Heart right ventricle (tissue), 16 donors: ENCODE data around the gene CNKSR1. TPM values are rescaled to one million over a fixed set of nuclear protein-coding genes. Genes with fewer than 3 reads are reported as not detected.
A peak's percentile ranks its signal among the peaks of the same experiment; 100 is the strongest.

Experiments used
- ATAC-seq, 8 donors: fragments of 200-7000 bp; cut with Tn5 transposase; one replicate each; pipeline ENCODE4 v1.9.1; 2020; ENCODE audit warnings: mild to moderate bottlenecking in 8 of 8, moderate library complexity in 8 of 8, moderate number of reproducible peaks in 1 of 8
- DNase-seq, 2 donors: peaks; one replicate each; pipeline ENCODE4 v3.0.0-alpha.2; 2020
- H3K27ac ChIP-seq, 10 donors: fragments of 200-600 bp; sonication (generic) in 2 of 10; one replicate each; pipeline versions ENCODE4 v1.5.0 to v1.8.0; 2020 to 2022; ENCODE audit warnings: mild to moderate bottlenecking in 3 of 10
- H3K27me3 ChIP-seq, 7 donors: fragments of 200-600 bp; one replicate each; pipeline ENCODE4 v1.8.0; 2021 to 2022; ENCODE audit warnings: mild to moderate bottlenecking in 2 of 7
- H3K36me3 ChIP-seq, 9 donors: fragments of 200-600 bp; sonication (generic) in 1 of 9; one replicate each; pipeline versions ENCODE4 v1.5.0 to v1.8.0; 2020 to 2022; ENCODE audit warnings: mild to moderate bottlenecking in 2 of 9
- H3K4me1 ChIP-seq, 9 donors: fragments of 200-600 bp; sonication (generic) in 1 of 9; one replicate each; pipeline versions ENCODE4 v1.5.0 to v1.8.0; 2020 to 2022; ENCODE audit warnings: mild to moderate bottlenecking in 4 of 9
- H3K4me3 ChIP-seq, 10 donors: fragments of 200-600 bp; sonication (generic) in 2 of 10; one replicate each; pipeline versions ENCODE4 v1.5.0 to v1.8.0; 2020 to 2022; ENCODE audit warnings: mild to moderate bottlenecking in 7 of 10, moderate library complexity in 2 of 10
- H3K9me3 ChIP-seq, 11 donors: fragments of 200-600 bp in 10 of 11; sonication (generic) in 2 of 11; one replicate each; pipeline versions ENCODE4 v1.5.0 to v1.8.0; 2013 to 2022; ENCODE audit warnings: mild to moderate bottlenecking in 2 of 11, control low read depth in 1 of 11, moderate library complexity in 1 of 11
- CTCF ChIP-seq, 9 donors: fragments of 200-600 bp; sonication (generic) in 2 of 9; IDR thresholded peaks; one replicate each; pipeline versions ENCODE4 v1.5.0 to v1.8.0; 2021 to 2022; ENCODE audit warnings: antibody characterized with exemption in 9 of 9, mild to moderate bottlenecking in 5 of 9, moderate library complexity in 1 of 9
- WGBS, 2 donors: extraction: QIAGEN DNeasy Blood & Tissue Kit; methylation state at CpG; one replicate each; pipeline ENCODE4 v1.1.7; 2013; ENCODE audit warnings: inconsistent platforms in 1 of 2; 5-methylcytosine and 5-hydroxymethylcytosine counted together
- intact Hi-C, 10 donors: fragments of 100-400 bp; cut with DNase I; formaldehyde crosslinking; loops; one replicate each; pipeline versions ENCODE4 v1.11.1 to v1.14.2; 2022
- polyA plus RNA-seq, 2 donors: library from polyadenylated mRNA; stranded (reverse); fragments of 200-250 nt; gene quantifications; one replicate each; pipeline ENCODE4 v1.2.3, GENCODE V29; 2013
- total RNA-seq, 10 donors: library from RNA; stranded (reverse); fragmentation: NEBNext Ultra II Directional in 3 of 10; extraction: Animal tissue kit (Norgen Biotek cat#: 25700) in 3 of 10; gene quantifications; one replicate each; pipeline versions ENCODE4 v1.2.1 to v1.2.4, GENCODE V29; 2021 to 2023
- donor health status: Arrhythmogenic right ventricular cardiomyopathy.
- donor health status: ischemic (EF 13 %, LVEDD 7.1; RV severe dilation, severe dysfunction).
- donor health status: healthy with polysubstance abuse.
- donor health status: DM: no; HTN: yes; CAD: no.
- donor health status: DM: no; HTN: no; CAD: no.
- donor health status: ischemic (EF 25% LVEDD 6.9; RV normal size, moderate dysfunction).
- donor health status: ischemic (EF 25% LVEDD 5.7; RV mildly dilated, moderate dysfunction).
- donor health status: healthy.
- donor health status: DM: yes; HTN: yes; CAD: no.
- donor health status: Ischemic cardiomyopathy.
- donor health status: ischemic (EF 35%, LVEDD 5.7; RV mildly dilated, moderate dysfunction).
- donor health status: nonischemic (EF 11% LVEDD 7.7; RV severe dilation, severe dysfunction).
- donor health status: DM: yes; HTN: yes; CAD: no.
- donor health status: PGD.
- donor health status: ischemic (EF 29% LVEDD 5.4; RV normal size, mild dysfunction).
- donor health status: nonischemic (EF 23%, LVEDD 6.1; RV moderate dilation, normal function).

Gene CNKSR1
- total and polyA plus RNA-seq, 12 donors, result 0.84 to 6.3 (median 2.1) TPM

DNA sequence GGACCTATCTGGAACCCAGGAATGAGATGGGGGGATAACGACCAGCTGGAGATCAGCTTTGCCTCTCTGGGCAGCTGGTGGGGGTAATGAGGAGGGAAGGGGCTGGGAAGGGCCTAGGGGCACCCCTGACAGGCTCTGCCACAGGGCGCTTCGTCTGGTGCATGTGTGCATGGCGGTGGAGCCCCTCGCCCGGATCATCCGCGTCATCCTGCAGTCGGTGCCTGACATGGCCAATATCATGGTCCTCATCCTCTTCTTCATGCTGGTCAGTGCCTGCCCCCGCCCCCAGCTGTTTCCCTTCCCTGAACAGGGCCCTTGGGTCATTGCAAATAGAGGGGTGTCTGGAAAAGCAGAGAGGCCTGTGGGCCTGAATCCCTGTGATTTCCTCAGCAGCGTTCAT lies 20.5 kb downstream of the CNKSR1 start:
- Histone ChIP-seq H3K4me1 (peaks cover 0 to 12% (median 0%) of the 10 kb centered on the region in 9 donors), H3K27me3 (peaks cover 0 to 10% (median 0%) of the 10 kb centered on the region in 7 donors), H3K9me3 (no peaks in the 10 kb centered on the region), H3K4me3 (no peak overlapping the region), H3K27ac (no peak overlapping the region), H3K36me3 (no peaks in the 10 kb centered on the region)
- ATAC-seq (no peak), DNase-seq (no peak)
- WGBS, 2 donors, result 87 to 90% methylated on average over 11 of the region's 11 CpGs
- intact Hi-C loops, result no loop called here
- no peak for TF ChIP-seq CTCF (IDR thresholded peaks at IDR 0.05)

DNA sequence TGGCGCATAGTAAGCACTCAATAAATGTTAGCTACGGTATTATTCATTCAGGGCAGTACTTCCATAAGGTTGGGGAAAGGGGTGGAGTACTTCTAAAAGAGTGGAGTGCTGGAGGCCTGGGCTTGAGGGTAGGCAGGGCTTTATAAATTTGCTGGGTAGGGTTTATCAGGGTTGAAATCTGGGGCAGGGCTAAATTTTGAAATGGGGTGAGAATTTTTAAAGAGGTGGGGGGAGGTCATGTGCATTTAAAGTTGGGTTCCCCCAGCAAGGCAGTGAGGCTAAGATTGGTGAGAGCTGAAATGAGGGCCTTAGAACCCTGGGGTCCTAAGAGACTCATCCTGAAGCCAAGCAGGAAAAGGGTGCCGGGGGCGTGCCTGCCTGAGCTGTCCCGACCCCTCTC lies 23.1 kb downstream of the CNKSR1 start:
- no peak overlapping the region for H3K27ac ChIP-seq
- DNase-seq (no peak), ATAC-seq (no peak)
- H3K4me1 ChIP-seq, result peaks cover 0 to 12% (median 0%) of the 10 kb centered on the region in 9 donors
- no peak for TF ChIP-seq CTCF (IDR thresholded peaks at IDR 0.05)
- intact Hi-C loops, result no loop called here
- WGBS, 2 donors, result 78 to 83% methylated on average over 5 of the region's 5 CpGs
- no peaks in the 10 kb centered on the region for H3K36me3 ChIP-seq
- H3K9me3 ChIP-seq, result no peaks in the 10 kb centered on the region
- H3K27me3 ChIP-seq, result peaks cover 0 to 10% (median 0%) of the 10 kb centered on the region in 7 donors
- H3K4me3 ChIP-seq, result no peak overlapping the region

DNA sequence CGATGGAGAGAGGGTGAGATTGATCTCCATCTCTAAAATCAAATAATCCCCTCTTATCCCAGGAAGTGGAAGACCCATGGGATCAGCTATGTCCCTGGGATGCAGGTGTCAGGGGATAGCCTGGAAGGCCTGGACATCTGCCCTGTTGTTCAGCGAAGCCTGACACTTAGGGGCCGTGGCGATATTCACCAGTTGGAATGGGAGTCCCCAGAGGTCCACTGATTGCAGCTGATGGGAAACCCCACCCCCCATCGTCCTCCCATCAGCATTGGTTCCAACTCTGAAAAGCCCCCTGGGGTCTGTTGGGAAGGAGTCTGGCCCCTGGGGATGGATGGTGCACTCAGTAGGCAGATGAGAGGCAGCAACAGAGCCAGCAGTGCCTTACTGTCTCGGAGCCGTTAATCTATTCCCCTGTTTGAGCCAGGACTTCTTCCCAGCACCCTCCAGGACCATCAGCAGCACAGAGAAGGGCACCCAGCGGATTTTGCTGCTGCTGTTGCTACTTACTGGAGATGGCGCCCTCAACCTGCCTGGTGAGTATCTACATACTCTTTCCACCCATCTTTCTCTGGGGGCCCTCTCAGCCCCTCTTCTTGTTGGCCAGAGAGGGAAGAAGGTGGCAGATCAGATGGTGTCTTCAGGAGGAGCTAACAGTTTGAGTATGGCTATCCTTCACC lies 26.5 kb downstream of the CNKSR1 start:
- WGBS, 2 donors, result 71 to 82% methylated on average over 9 of the region's 9 CpGs
- H3K4me3 ChIP-seq, result no peak overlapping the region
- DNase-seq (no peak), ATAC-seq (no peak)
- no peak for TF ChIP-seq CTCF (IDR thresholded peaks at IDR 0.05)
- H3K4me1 ChIP-seq, result peaks cover 0 to 12% (median 0%) of the 10 kb centered on the region in 9 donors
- H3K27me3 ChIP-seq, result no peaks in the 10 kb centered on the region
- intact Hi-C loops, result no loop called here
- H3K36me3 ChIP-seq, result no peaks in the 10 kb centered on the region
- no peak overlapping the region for H3K27ac ChIP-seq
- H3K9me3 ChIP-seq, result no peaks in the 10 kb centered on the region

DNA sequence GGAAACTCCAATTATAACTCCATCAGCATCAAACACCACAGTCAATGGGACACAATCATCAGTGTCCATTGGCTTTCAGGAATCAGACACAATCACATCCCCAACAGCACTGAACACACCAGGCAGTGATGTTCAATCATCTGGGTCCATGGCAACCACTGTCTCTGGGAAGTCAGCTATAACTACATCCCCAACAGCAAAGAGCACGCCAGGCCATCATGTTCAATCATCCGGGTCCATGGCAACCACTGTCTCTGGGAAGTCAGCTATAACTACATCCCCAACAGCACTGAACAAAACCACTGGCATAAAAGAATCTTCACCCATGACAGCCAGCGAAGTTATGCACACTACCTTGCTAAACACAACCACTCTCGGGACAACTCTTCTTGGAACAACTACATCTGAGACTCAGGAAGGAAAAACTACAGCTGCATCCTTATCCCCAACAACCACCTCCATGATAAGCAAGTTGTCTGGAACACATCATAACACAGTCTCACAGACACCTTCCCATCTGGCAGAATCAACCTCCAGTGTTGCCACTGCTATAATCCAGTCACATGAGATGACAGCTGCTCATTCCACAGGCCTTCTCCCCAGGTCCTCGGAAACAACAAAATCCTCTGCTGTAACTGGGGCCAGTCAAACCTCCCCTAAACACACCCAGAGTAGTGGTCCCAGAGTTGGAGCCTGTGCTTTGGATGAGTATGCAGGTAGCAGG lies 33.0 kb downstream of the CNKSR1 start:
- no peaks in the 10 kb centered on the region for H3K36me3 ChIP-seq
- intact Hi-C loops, result no loop called here
- WGBS, 2 donors, result 58 to 60% methylated on average over 5 of the region's 5 CpGs
- no peak for TF ChIP-seq CTCF (IDR thresholded peaks at IDR 0.05)
- no peaks in the 10 kb centered on the region for H3K27me3 ChIP-seq
- ATAC-seq (peak in 5 of 8 donors; percentile 42 to 70 (median 53)), DNase-seq (no peak)
- H3K4me1 ChIP-seq, result no peaks in the 10 kb centered on the region
- H3K9me3 ChIP-seq, result no peaks in the 10 kb centered on the region
- no peak overlapping the region for H3K27ac ChIP-seq
- no peak overlapping the region for H3K4me3 ChIP-seq
